Thyroid gland (tissue), 4 donors: Measurements from ENCODE around the gene HES4. TPM values are rescaled to one million over a fixed set of nuclear protein-coding genes. Genes with fewer than 3 reads are reported as not detected.

ENCODE experiments used
- DNase-seq, 2 donors: peaks; one replicate each; pipeline ENCODE4 v3.0.0-alpha.2; 2019
- H3K27ac ChIP-seq, 3 donors: fragments of 200-600 bp; sonication (generic); 1 replicate in 2 of 3; 2 replicates in 1 of 3; pipeline ENCODE4 v1.5.1; 2016 to 2019; ENCODE audit warnings: mild to moderate bottlenecking in 1 of 3, moderate library complexity in 1 of 3
- H3K27me3 ChIP-seq: fragments of 200-600 bp; sonication (generic); one replicate; pipeline ENCODE4 v1.5.1; 2019
- H3K36me3 ChIP-seq, 2 donors: fragments of 200-600 bp; sonication (generic); one replicate each; pipeline ENCODE4 v1.5.1; 2016 to 2019
- H3K4me1 ChIP-seq, 2 donors: fragments of 200-600 bp; sonication (generic); one replicate each; pipeline ENCODE4 v1.5.1; 2017 to 2019
- H3K4me3 ChIP-seq, 3 donors: fragments of 200-600 bp; sonication (generic); replicated peaks in 1 of 3; 1 replicate in 2 of 3; 2 replicates in 1 of 3; pipeline ENCODE4 v1.5.1; 2016; ENCODE audit warnings: mild to moderate bottlenecking in 1 of 3
- H3K9me3 ChIP-seq: fragments of 200-600 bp; sonication (generic); one replicate; pipeline ENCODE4 v1.5.1; 2017
- CTCF ChIP-seq, 6 experiments: fragments of 200-600 bp in 3 of 6; fragments of 450-650 bp in 3 of 6; sonication (generic) in 3 of 6; IDR thresholded peaks; one replicate each; pipeline ENCODE4 v1.5.1; 2016 to 2019; ENCODE audit warnings: antibody characterized with exemption in 6 of 6, mild to moderate bottlenecking in 2 of 6, inconsistent platforms in 1 of 6, moderate library complexity in 1 of 6
- POLR2A ChIP-seq, 2 donors: fragments of 450-650 bp; IDR thresholded peaks; one replicate each; pipeline ENCODE4 v1.6.1; 2017; ENCODE audit warnings: antibody characterized with exemption in 2 of 2, mild to moderate bottlenecking in 2 of 2, moderate library complexity in 1 of 2
- WGBS, 2 donors: methylation state at CpG; one replicate each; pipeline ENCODE4 v1.1.5; 2017; 5-methylcytosine and 5-hydroxymethylcytosine counted together
- intact Hi-C: fragments of 100-400 bp; cut with DNase I; formaldehyde crosslinking; loops from one replicate; pipeline ENCODE4 v1.15.1; 2023
- total RNA-seq, 4 donors: library from RNA; depleted of rRNA; stranded (reverse); fragments of >200 nt; gene quantifications; one replicate each; pipeline ENCODE4 v1.2.3, GENCODE V29; 2016

HES4 gene
- total RNA-seq, 4 donors from 2014 or later = 5.0 to 29.2 (median 18.6) TPM

- no peak for DNase-seq
- no peak overlapping the region for H3K4me3 ChIP-seq
- no peaks in the 10 kb centered on the region for H3K9me3 ChIP-seq
- H3K4me1 ChIP-seq = peaks cover 33 to 47% of the 10 kb centered on the region in 2 donors
- intact Hi-C loops = no loop called here
- H3K36me3 ChIP-seq = no peaks in the 10 kb centered on the region
- 76 to 95% methylated on average over 7 to 9 of the region's 9 CpGs for WGBS, 2 donors
- no peaks in the 10 kb centered on the region for H3K27me3 ChIP-seq
- TF ChIP-seq POLR2A (IDR thresholded peaks at IDR 0.05) = no peak
- no peak for TF ChIP-seq CTCF (IDR thresholded peaks at IDR 0.05)
- H3K27ac ChIP-seq = peak overlapping the region; percentile 66 to 91 (median 84)
These were observed 24.4 kb upstream of the HES4 start for GRCh38 chr1:1024149-1024770.

DNA sequence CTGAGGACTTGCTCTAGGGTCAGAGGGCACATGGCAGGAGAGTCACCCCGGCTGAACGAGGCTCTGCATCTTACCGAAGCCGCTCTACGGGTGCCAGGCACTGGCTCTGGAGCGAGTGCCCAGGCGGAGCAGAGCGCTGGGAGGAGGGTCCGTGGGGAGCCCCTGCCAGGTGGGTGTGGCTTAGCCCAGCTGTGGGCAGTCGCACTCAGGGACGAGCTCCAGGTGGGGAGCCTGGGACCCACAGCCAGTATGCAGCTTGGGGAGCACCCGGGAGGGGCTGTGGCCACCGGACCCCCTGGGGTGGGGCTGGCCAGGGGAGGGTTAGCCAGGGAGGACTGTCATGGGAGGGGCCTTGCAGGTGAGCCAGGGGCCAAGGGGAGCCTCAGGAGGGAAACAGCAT, 23.8 kb upstream of the HES4 start:
- Histone ChIP-seq H3K4me3 (no peak overlapping the region), H3K27ac (peak overlapping the region; percentile 66 to 91 (median 84)), H3K9me3 (no peaks in the 10 kb centered on the region), H3K4me1 (peaks cover 33 to 47% of the 10 kb centered on the region in 2 donors), H3K27me3 (no peaks in the 10 kb centered on the region), H3K36me3 (no peaks in the 10 kb centered on the region)
- TF ChIP-seq CTCF (IDR thresholded peaks at IDR 0.05) = no peak
- TF ChIP-seq POLR2A (IDR thresholded peaks at IDR 0.05) = no peak
- WGBS, 2 donors = 67 to 79% methylated on average over 6 to 13 of the region's 13 CpGs
- DNase-seq = peak; percentile 70 to 71
- intact Hi-C loops = no loop called here

- TF ChIP-seq CTCF (IDR thresholded peaks at IDR 0.05) = no peak
- TF ChIP-seq POLR2A (IDR thresholded peaks at IDR 0.05) = no peak
- Histone ChIP-seq H3K27ac (no peak overlapping the region), H3K27me3 (no peaks in the 10 kb centered on the region), H3K36me3 (no peaks in the 10 kb centered on the region), H3K4me1 (peaks cover 33 to 47% of the 10 kb centered on the region in 2 donors), H3K4me3 (no peak overlapping the region), H3K9me3 (no peaks in the 10 kb centered on the region)
- 81 to 92% methylated on average over 16 to 27 of the region's 27 CpGs for WGBS, 2 donors
- DNase-seq = no peak
- intact Hi-C loops = no loop called here
These were observed 22.6 kb upstream of the HES4 start for GRCh38 chr1:1022302-1023009.

DNA sequence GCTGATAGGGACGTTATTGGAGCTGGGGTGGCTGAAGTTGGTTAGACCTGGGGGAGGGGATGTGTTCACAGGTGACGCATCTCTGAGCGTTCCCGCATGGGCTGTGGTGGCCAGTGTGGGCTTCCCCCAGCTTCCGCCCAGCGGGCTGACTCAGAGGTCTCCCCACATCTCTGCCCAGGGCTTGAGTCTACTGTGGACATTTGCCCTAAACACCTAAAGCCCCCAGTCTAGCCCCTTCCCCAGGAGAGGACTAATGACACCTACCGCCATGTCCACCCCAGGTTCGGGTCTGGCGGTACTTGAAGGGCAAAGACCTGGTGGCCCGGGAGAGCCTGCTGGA, 22.0 kb upstream of the HES4 start:
- TF ChIP-seq CTCF (IDR thresholded peaks at IDR 0.05) (no peak), POLR2A (IDR thresholded peaks at IDR 0.05) (no peak)
- no peaks in the 10 kb centered on the region for H3K27me3 ChIP-seq
- H3K27ac ChIP-seq = peak overlapping the region in 1 of 3 donors; percentile 96
- no peak for DNase-seq
- 93 to 97% methylated on average over 5 to 10 of the region's 10 CpGs for WGBS, 2 donors
- intact Hi-C loops = no loop called here
- H3K4me1 ChIP-seq = peaks cover 33 to 47% of the 10 kb centered on the region in 2 donors
- no peaks in the 10 kb centered on the region for H3K36me3 ChIP-seq
- no peak overlapping the region for H3K4me3 ChIP-seq
- no peaks in the 10 kb centered on the region for H3K9me3 ChIP-seq
